ENCODE results near the gene TBL3.

DNA sequence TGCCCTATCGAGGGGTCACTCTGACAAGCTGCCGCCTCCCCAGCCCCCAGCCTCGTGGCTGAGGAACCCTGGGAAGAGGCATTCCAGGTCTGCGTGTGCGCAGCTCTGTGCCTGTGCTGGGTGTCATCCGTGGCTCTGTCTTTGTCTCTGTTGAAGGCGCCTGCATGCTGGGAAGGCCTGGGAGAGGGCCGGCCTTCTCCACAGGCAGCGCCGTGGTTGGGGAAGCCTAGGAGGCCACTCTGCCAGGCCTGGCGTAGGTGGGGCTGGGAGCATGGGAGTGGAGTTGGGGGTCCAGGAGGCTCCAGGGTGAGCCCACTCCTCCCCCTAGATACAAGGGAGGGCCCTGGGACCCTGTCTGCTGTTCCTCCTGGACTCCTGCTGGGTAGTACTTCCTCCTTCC lies 58.2 kb downstream of the TBL3 start:
- TF ChIP-seq, protein P1, sequence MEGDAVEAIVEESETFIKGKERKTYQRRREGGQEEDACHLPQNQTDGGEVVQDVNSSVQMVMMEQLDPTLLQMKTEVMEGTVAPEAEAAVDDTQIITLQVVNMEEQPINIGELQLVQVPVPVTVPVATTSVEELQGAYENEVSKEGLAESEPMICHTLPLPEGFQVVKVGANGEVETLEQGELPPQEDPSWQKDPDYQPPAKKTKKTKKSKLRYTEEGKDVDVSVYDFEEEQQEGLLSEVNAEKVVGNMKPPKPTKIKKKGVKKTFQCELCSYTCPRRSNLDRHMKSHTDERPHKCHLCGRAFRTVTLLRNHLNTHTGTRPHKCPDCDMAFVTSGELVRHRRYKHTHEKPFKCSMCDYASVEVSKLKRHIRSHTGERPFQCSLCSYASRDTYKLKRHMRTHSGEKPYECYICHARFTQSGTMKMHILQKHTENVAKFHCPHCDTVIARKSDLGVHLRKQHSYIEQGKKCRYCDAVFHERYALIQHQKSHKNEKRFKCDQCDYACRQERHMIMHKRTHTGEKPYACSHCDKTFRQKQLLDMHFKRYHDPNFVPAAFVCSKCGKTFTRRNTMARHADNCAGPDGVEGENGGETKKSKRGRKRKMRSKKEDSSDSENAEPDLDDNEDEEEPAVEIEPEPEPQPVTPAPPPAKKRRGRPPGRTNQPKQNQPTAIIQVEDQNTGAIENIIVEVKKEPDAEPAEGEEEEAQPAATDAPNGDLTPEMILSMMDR (optimal IDR thresholded peaks at IDR 0.05 in 1 of 3, IDR thresholded peaks at IDR 0.05 in 1 of 3, conservative IDR thresholded peaks at IDR 0.05 in 1 of 3; ENCODE audit: extremely low read depth in 1 of 3, insufficient read depth in 2 of 3, low read length in 3 of 3), result no peak
- no peak for TF ChIP-seq EZH2 (IDR thresholded peaks at IDR 0.05; ENCODE audit: low read length)

Measured in keratinocyte (primary cell).